Tibial artery (tissue), 4 donors: ENCODE results near the gene LIN7A.
"Not testable (repeated sequence)": the region's sequence is repeated elsewhere in the genome, so short reads cannot be mapped to it uniquely, and the experiment has no call there.

Experiments
- DNase-seq, 2 donors: peaks; one replicate each; pipeline ENCODE4 v3.0.0-alpha.2; 2019
- H3K27ac ChIP-seq, 2 donors: fragments of 200-600 bp; sonication (generic) in 1 of 2; 1 replicate in 1 of 2; 2 replicates in 1 of 2; pipeline ENCODE4 v1.5.1; 2018 to 2019; ENCODE audit warnings: mild to moderate bottlenecking in 1 of 2
- H3K27me3 ChIP-seq, 2 donors: fragments of 200-600 bp; sonication (generic) in 1 of 2; one replicate each; pipeline versions ENCODE4 v1.5.1 to v1.6.0; 2016 to 2019
- H3K36me3 ChIP-seq, 3 donors: fragments of 200-600 bp; sonication (generic) in 2 of 3; one replicate each; pipeline ENCODE4 v1.5.1; 2016 to 2019; ENCODE audit warnings: mild to moderate bottlenecking in 2 of 3
- H3K4me1 ChIP-seq, 4 donors: fragments of 200-600 bp; sonication (generic) in 2 of 4; 1 replicate in 3 of 4; 2 replicates in 1 of 4; pipeline ENCODE4 v1.5.1; 2016 to 2019
- H3K4me3 ChIP-seq, 2 donors: fragments of 200-600 bp; sonication (generic) in 1 of 2; 1 replicate in 1 of 2; 2 replicates in 1 of 2; pipeline ENCODE4 v1.5.1; 2018 to 2019; ENCODE audit warnings: mild to moderate bottlenecking in 2 of 2
- H3K9me3 ChIP-seq, 3 donors: fragments of 200-600 bp; sonication (generic) in 1 of 3; one replicate each; pipeline ENCODE4 v1.5.1; 2016 to 2019
- CTCF ChIP-seq, 2 experiments: fragments of 200-600 bp in 1 of 2; fragments of 450-650 bp in 1 of 2; IDR thresholded peaks; one replicate each; pipeline ENCODE4 v1.5.1; 2017 to 2019; ENCODE audit warnings: antibody characterized with exemption in 2 of 2, mild to moderate bottlenecking in 1 of 2, moderate library complexity in 1 of 2
- intact Hi-C: fragments of 100-400 bp; cut with DNase I; formaldehyde crosslinking; loops from one replicate; pipeline ENCODE4 v1.15.0; 2023; ENCODE audit warnings: low total_unique reads

The LIN7A gene

GRCh38 chr12:80798281-80798680 lies 139.5 kb downstream of the LIN7A start:
- DNase-seq, result no peak
- H3K4me3 ChIP-seq, result no peak overlapping the region
- no peaks in the 10 kb centered on the region for H3K27me3 ChIP-seq
- H3K27ac ChIP-seq, result no peak overlapping the region
- H3K4me1 ChIP-seq, result peaks cover 0 to 6% (median 0%) of the 10 kb centered on the region in 4 donors
- H3K9me3 ChIP-seq, result no peaks in the 10 kb centered on the region
- H3K36me3 ChIP-seq, result no peaks in the 10 kb centered on the region
- TF ChIP-seq CTCF (IDR thresholded peaks at IDR 0.05), result no peak
- intact Hi-C loops, result no loop called here

- Histone ChIP-seq H3K9me3 (no peaks in the 10 kb centered on the region), H3K27me3 (no peaks in the 10 kb centered on the region), H3K36me3 (no peaks in the 10 kb centered on the region), H3K4me1 (no peaks in the 10 kb centered on the region), H3K27ac (no peak overlapping the region), H3K4me3 (no peak overlapping the region)
- no peak for DNase-seq
- intact Hi-C loops, result no loop called here
- TF ChIP-seq CTCF (IDR thresholded peaks at IDR 0.05), result no peak
These were observed 143.2 kb downstream of the LIN7A start for GRCh38 chr12:80794551-80794950.

GRCh38 chr12:80792861-80793260 lies 144.9 kb downstream of the LIN7A start:
- Histone ChIP-seq H3K4me1 (no peaks in the 10 kb centered on the region), H3K9me3 (no peaks in the 10 kb centered on the region), H3K27ac (no peak overlapping the region), H3K4me3 (no peak overlapping the region), H3K36me3 (no peaks in the 10 kb centered on the region), H3K27me3 (no peaks in the 10 kb centered on the region)
- intact Hi-C loops, result no loop called here
- DNase-seq, result no peak
- no peak for TF ChIP-seq CTCF (IDR thresholded peaks at IDR 0.05)

GRCh38 chr12:80791863-80792262 lies 145.9 kb downstream of the LIN7A start:
- Histone ChIP-seq H3K27me3 (no peaks in the 10 kb centered on the region), H3K9me3 (no peaks in the 10 kb centered on the region), H3K4me3 (no peak overlapping the region), H3K27ac (no peak overlapping the region), H3K36me3 (no peaks in the 10 kb centered on the region), H3K4me1 (no peaks in the 10 kb centered on the region)
- TF ChIP-seq CTCF (IDR thresholded peaks at IDR 0.05), result no peak
- DNase-seq, result no peak
- intact Hi-C loops, result no loop called here

- H3K27me3 ChIP-seq, H3K36me3 ChIP-seq, H3K27ac ChIP-seq, H3K4me1 ChIP-seq, H3K9me3 ChIP-seq, H3K4me3 ChIP-seq, DNase-seq, intact Hi-C loops: not testable (repeated sequence)
These were observed 149.3 kb downstream of the LIN7A start for GRCh38 chr12:80788407-80788806.

GRCh38 chr12:80782963-80783470 lies 154.7 kb downstream of the LIN7A start:
- H3K4me1 ChIP-seq, intact Hi-C loops: not testable (repeated sequence)

GRCh38 chr12:80781313-80781712 lies 156.4 kb downstream of the LIN7A start:
- no peak for TF ChIP-seq CTCF (IDR thresholded peaks at IDR 0.05)
- Histone ChIP-seq H3K4me1 (peaks cover 0 to 25% (median 11%) of the 10 kb centered on the region in 4 donors), H3K9me3 (no peaks in the 10 kb centered on the region), H3K36me3 (no peaks in the 10 kb centered on the region), H3K27ac (no peak overlapping the region), H3K27me3 (no peaks in the 10 kb centered on the region), H3K4me3 (no peak overlapping the region)
- no peak for DNase-seq
- intact Hi-C loops, result no loop called here

More at GRCh38 chr12:80782963-80783470, 154.7 kb downstream of the LIN7A start:
- H3K4me3 ChIP-seq, H3K27ac ChIP-seq, H3K36me3 ChIP-seq, H3K27me3 ChIP-seq, H3K9me3 ChIP-seq, DNase-seq: not testable (repeated sequence)
